Stimulated activated CD8-positive, alpha-beta memory T cell treated with anti-CD3 and anti-CD28 coated beads, Interleukin-4, amount 100 ng/mL, for 48 hours (primary cell): Measurements from ENCODE around the gene PRSS12.

Experiments used
- DNase-seq: peaks from one replicate; pipeline ENCODE4 v3.0.0-alpha.2; 2020

PRSS12 gene

GRCh38 chr4:118356731-118357130 is 3.9 kb upstream of the PRSS12 start:
- DNase-seq: no peak

GRCh38 chr4:118356111-118356510 is 3.3 kb upstream of the PRSS12 start:
- DNase-seq: no peak

GRCh38 chr4:118354913-118355312 is 2.1 kb upstream of the PRSS12 start:
- no peak for DNase-seq

GRCh38 chr4:118353534-118354030 is 779 bp upstream of the PRSS12 start:
- no peak for DNase-seq

- DNase-seq: peak; percentile 28
Measured at GRCh38 chr4:118351851-118352827, 664 bp downstream of the PRSS12 start.

- DNase-seq: no peak
Measured at GRCh38 chr4:118350961-118351360, 1.8 kb downstream of the PRSS12 start.

GRCh38 chr4:118348886-118349285 is 3.9 kb downstream of the PRSS12 start:
- DNase-seq: no peak

GRCh38 chr4:118346495-118346894 is 6.3 kb downstream of the PRSS12 start:
- no peak for DNase-seq

- DNase-seq: no peak
Measured at GRCh38 chr4:118345813-118346212, 7.0 kb downstream of the PRSS12 start.

GRCh38 chr4:118344801-118345200 is 8.0 kb downstream of the PRSS12 start:
- DNase-seq: no peak

GRCh38 chr4:118343501-118343900 is 9.3 kb downstream of the PRSS12 start:
- no peak for DNase-seq

GRCh38 chr4:118340109-118340508 is 12.7 kb downstream of the PRSS12 start:
- DNase-seq: no peak

GRCh38 chr4:118338981-118339765 is 13.6 kb downstream of the PRSS12 start:
- no peak for DNase-seq

- DNase-seq: no peak
Measured at GRCh38 chr4:118338518-118338917, 14.3 kb downstream of the PRSS12 start.

GRCh38 chr4:118337954-118338353 is 14.8 kb downstream of the PRSS12 start:
- no peak for DNase-seq

- no peak for DNase-seq
Measured at GRCh38 chr4:118335774-118336173, 17.0 kb downstream of the PRSS12 start.

GRCh38 chr4:118335324-118335723 is 17.5 kb downstream of the PRSS12 start:
- no peak for DNase-seq

- no peak for DNase-seq
Measured at GRCh38 chr4:118331352-118331751, 21.5 kb downstream of the PRSS12 start.

GRCh38 chr4:118329849-118330248 is 23.0 kb downstream of the PRSS12 start:
- DNase-seq: no peak

GRCh38 chr4:118327554-118328241 is 25.1 kb downstream of the PRSS12 start:
- DNase-seq: no peak

- DNase-seq: no peak
Measured at GRCh38 chr4:118326585-118326984, 26.2 kb downstream of the PRSS12 start.

GRCh38 chr4:118325431-118325830 is 27.4 kb downstream of the PRSS12 start:
- no peak for DNase-seq
